ENCODE data around the gene RABGAP1L. TPM values are rescaled to one million over a fixed set of nuclear protein-coding genes. Genes with fewer than 3 reads are reported as not detected.
A peak's percentile ranks its signal among the peaks of the same experiment; 100 is the strongest.

RABGAP1L gene
- total and polyA plus RNA-seq, 2 donors from 2014 or later, result 16.2 to 48.5 TPM

DNA sequence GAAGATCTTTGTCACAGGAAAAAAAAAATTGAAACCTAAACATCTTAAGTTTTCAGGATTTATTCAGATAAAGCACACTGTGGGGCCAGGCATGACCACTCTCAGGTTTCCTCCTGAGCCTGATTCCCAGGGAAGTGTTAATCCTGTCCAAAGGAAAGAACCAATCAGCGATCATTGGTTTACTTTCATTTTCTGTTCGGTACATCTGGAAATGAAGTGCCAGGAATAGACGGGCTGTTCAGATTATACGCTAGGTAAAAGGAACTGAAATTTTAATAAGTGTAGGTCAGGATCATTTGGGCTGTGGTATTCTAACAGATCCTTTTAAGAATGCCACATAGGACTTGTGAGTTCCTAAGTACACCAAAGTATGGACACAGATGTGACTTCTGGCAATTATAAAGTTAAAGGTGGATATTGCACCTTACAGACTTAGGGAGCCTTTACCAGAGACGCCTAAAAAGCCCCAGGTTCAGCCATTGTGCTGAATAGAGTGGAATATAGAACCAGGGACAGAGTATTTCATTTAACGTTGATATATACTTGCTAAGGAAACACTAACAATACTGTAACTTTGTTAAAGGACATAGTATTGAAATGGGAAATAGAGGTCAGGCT, 831.2 kb downstream of the RABGAP1L start:
- H3K9me3 ChIP-seq (ENCODE audit: control insufficient read depth in 2 of 3, insufficient read depth in 1 of 3, low read length in 3 of 3), result no peaks in the 10 kb centered on the region
- TF ChIP-seq, protein P1, sequence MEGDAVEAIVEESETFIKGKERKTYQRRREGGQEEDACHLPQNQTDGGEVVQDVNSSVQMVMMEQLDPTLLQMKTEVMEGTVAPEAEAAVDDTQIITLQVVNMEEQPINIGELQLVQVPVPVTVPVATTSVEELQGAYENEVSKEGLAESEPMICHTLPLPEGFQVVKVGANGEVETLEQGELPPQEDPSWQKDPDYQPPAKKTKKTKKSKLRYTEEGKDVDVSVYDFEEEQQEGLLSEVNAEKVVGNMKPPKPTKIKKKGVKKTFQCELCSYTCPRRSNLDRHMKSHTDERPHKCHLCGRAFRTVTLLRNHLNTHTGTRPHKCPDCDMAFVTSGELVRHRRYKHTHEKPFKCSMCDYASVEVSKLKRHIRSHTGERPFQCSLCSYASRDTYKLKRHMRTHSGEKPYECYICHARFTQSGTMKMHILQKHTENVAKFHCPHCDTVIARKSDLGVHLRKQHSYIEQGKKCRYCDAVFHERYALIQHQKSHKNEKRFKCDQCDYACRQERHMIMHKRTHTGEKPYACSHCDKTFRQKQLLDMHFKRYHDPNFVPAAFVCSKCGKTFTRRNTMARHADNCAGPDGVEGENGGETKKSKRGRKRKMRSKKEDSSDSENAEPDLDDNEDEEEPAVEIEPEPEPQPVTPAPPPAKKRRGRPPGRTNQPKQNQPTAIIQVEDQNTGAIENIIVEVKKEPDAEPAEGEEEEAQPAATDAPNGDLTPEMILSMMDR (IDR thresholded peaks at IDR 0.05; ENCODE audit: borderline replicate concordance, extremely low read depth, insufficient read depth), result no peak
- H3K27me3 ChIP-seq (ENCODE audit: control insufficient read depth, insufficient read depth, low read length), result no peaks in the 10 kb centered on the region
- DNase-seq (peak in 1 of 5 donors; percentile 36), FAIRE-seq (no peak)
- H3K4me3 ChIP-seq (ENCODE audit: low read length in 3 of 3), result peak overlapping the region; percentile 62 to 95 (median 73)
- H3K4me1 ChIP-seq (ENCODE audit: control insufficient read depth in 2 of 3, insufficient read depth in 2 of 3, low read depth in 1 of 3, low read length in 3 of 3), result no peaks in the 10 kb centered on the region
- intact Hi-C loops (cut with DNase I), result no loop called here
- H3K27ac ChIP-seq (ENCODE audit: low read depth in 2 of 2, low read length in 2 of 2), result peak overlapping the region; percentile 69 to 88
- peak overlapping the region; percentile 42 to 92 (median 88) for H3K9ac ChIP-seq (ENCODE audit: low read length in 3 of 3)
- no peaks in the 10 kb centered on the region for H3K36me3 ChIP-seq (ENCODE audit: control insufficient read depth in 2 of 3, insufficient read depth in 3 of 3, low read length in 3 of 3)

DNA sequence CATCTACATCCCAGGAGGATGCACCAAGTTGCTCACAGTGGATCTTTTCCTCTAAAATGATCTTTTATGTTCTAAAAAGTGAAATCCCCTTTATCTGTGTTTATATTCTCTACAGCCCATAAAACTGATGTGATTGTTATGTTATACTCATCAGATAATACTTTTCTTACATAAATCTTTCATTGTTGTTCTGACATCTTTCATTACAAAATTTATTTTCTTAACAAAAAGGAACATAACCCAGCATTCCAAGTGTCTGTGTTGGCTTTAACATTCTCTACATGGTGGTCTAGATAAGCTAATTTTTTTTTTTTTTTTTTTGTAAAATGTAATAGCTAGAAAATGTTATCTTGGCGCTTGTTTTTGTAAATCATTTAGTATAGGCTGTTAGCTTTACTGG, 832.2 kb downstream of the RABGAP1L start:
- H3K9ac ChIP-seq (ENCODE audit: low read length in 3 of 3), result no peak overlapping the region
- no peaks in the 10 kb centered on the region for H3K9me3 ChIP-seq (ENCODE audit: control insufficient read depth in 2 of 3, insufficient read depth in 1 of 3, low read length in 3 of 3)
- no peak overlapping the region for H3K4me3 ChIP-seq (ENCODE audit: low read length in 3 of 3)
- TF ChIP-seq, protein P1 (IDR thresholded peaks at IDR 0.05; ENCODE audit: borderline replicate concordance, extremely low read depth, insufficient read depth), result no peak
- H3K4me1 ChIP-seq (ENCODE audit: control insufficient read depth in 2 of 3, insufficient read depth in 2 of 3, low read depth in 1 of 3, low read length in 3 of 3), result no peaks in the 10 kb centered on the region
- intact Hi-C loops (cut with DNase I), result no loop called here
- DNase-seq (peak in 1 of 5 donors; percentile 56), FAIRE-seq (no peak)
- no peak overlapping the region for H3K27ac ChIP-seq (ENCODE audit: low read depth in 2 of 2, low read length in 2 of 2)
- no peaks in the 10 kb centered on the region for H3K27me3 ChIP-seq (ENCODE audit: control insufficient read depth, insufficient read depth, low read length)
- H3K36me3 ChIP-seq (ENCODE audit: control insufficient read depth in 2 of 3, insufficient read depth in 3 of 3, low read length in 3 of 3), result no peaks in the 10 kb centered on the region

DNA sequence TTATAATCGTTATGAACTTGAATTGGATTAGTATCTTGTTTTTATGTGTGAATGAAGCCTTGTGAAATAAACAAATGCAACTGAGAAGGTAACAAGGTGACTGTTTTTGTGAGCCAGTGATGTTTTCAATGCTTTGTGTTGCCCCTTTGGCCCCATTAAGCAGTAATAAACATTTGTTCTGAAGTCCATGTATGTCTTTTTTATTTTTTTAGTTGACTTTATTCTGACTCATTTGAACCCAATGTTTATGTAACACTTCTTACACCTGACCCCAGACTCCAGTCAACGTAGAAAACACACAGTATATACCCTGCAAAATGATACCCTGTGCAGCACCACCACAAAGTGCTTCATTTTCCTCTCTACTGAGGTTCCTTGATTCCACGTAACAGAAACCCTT, 835.8 kb downstream of the RABGAP1L start:
- H3K27me3 ChIP-seq (ENCODE audit: control insufficient read depth, insufficient read depth, low read length), result no peaks in the 10 kb centered on the region
- intact Hi-C loops (cut with DNase I), result no loop called here
- H3K4me3 ChIP-seq (ENCODE audit: low read length in 3 of 3), result no peak overlapping the region
- H3K4me1 ChIP-seq (ENCODE audit: control insufficient read depth in 2 of 3, insufficient read depth in 2 of 3, low read depth in 1 of 3, low read length in 3 of 3), result no peaks in the 10 kb centered on the region
- H3K9me3 ChIP-seq (ENCODE audit: control insufficient read depth in 2 of 3, insufficient read depth in 1 of 3, low read length in 3 of 3), result no peaks in the 10 kb centered on the region
- FAIRE-seq (no peak), DNase-seq (no peak)
- TF ChIP-seq, protein P1 (IDR thresholded peaks at IDR 0.05; ENCODE audit: borderline replicate concordance, extremely low read depth, insufficient read depth), result no peak
- H3K27ac ChIP-seq (ENCODE audit: low read depth in 2 of 2, low read length in 2 of 2), result no peak overlapping the region
- no peak overlapping the region for H3K9ac ChIP-seq (ENCODE audit: low read length in 3 of 3)
- no peaks in the 10 kb centered on the region for H3K36me3 ChIP-seq (ENCODE audit: control insufficient read depth in 2 of 3, insufficient read depth in 3 of 3, low read length in 3 of 3)

DNA sequence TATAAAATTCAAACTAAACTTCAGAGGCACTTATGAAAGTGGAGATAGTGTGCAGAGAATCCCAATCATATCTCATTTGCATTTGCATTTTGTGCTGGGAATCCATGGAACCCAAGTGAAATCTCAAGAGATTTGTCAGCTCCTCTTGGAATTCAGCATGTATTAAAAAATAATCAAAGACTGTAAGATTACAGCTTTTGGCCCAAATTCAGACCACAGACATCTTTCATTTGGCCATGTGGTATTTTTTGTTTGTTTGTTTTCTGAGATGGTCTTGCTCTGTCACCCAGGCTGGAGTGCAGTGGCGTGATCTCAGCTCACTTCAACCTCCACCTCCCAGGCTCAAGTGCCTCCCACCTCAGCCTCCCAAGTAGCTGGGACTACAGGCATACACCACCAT, 836.6 kb downstream of the RABGAP1L start:
- H3K9ac ChIP-seq (ENCODE audit: low read length in 3 of 3), result no peak overlapping the region
- H3K27me3 ChIP-seq (ENCODE audit: control insufficient read depth, insufficient read depth, low read length), result no peaks in the 10 kb centered on the region
- H3K4me3 ChIP-seq (ENCODE audit: low read length in 3 of 3), result no peak overlapping the region
- peaks cover 0 to 3% (median 0%) of the 10 kb centered on the region in 3 donors for H3K4me1 ChIP-seq (ENCODE audit: control insufficient read depth in 2 of 3, insufficient read depth in 2 of 3, low read depth in 1 of 3, low read length in 3 of 3)
- no peak overlapping the region for H3K27ac ChIP-seq (ENCODE audit: low read depth in 2 of 2, low read length in 2 of 2)
- no peak for DNase-seq
- H3K9me3 ChIP-seq (ENCODE audit: control insufficient read depth in 2 of 3, insufficient read depth in 1 of 3, low read length in 3 of 3), result no peaks in the 10 kb centered on the region
- no peak for FAIRE-seq
- no peaks in the 10 kb centered on the region for H3K36me3 ChIP-seq (ENCODE audit: control insufficient read depth in 2 of 3, insufficient read depth in 3 of 3, low read length in 3 of 3)
- intact Hi-C loops (cut with DNase I), result no loop called here
- TF ChIP-seq, protein P1 (IDR thresholded peaks at IDR 0.05; ENCODE audit: borderline replicate concordance, extremely low read depth, insufficient read depth), result no peak
